K562 (cell line): ENCODE data around the gene BLOC1S3. TPM values are rescaled to one million over a fixed set of nuclear protein-coding genes. Genes with fewer than 3 reads are reported as not detected.

Source experiments
- CHD2 ChIP-seq: IDR thresholded peaks from 2 replicates; pipeline ENCODE4 v1.6.1; 2011; ENCODE audit warnings: low read depth, low read length
- ESRRA ChIP-seq: fragments of 450-650 bp; IDR thresholded peaks from 2 replicates; pipeline ENCODE4 v1.6.1; 2014; ENCODE audit warnings: low read depth, mild to moderate bottlenecking, moderate library complexity, borderline replicate concordance
- GABPA ChIP-seq: fragments of 200-800 bp; sonication (Bioruptor generic); conservative IDR thresholded peaks from 2 replicates; pipeline ENCODE4 v1.6.1; 2016; ENCODE audit warnings: low read depth, missing genetic modification characterization, missing compliant biosample characterization
- HMG20A ChIP-seq: fragments of 450-650 bp; formaldehyde crosslinking; conservative IDR thresholded peaks from 2 replicates; pipeline ENCODE4 v1.4.0; 2020; ENCODE audit warnings: mild to moderate bottlenecking, mixed read lengths
- HMGXB4 ChIP-seq: sonication (generic); formaldehyde crosslinking; IDR thresholded peaks from 2 replicates; pipeline ENCODE4 v1.8.1; 2023; ENCODE audit warnings: mild to moderate bottlenecking, missing genetic modification reagents
- HNRNPH1 ChIP-seq: fragments of 200-400 bp; formaldehyde crosslinking; optimal IDR thresholded peaks from 2 replicates; pipeline ENCODE3; 2017; ENCODE audit warnings: low read depth, mild to moderate bottlenecking, low read length, moderate library complexity
- HOXB6 ChIP-seq: fragments of 250-450 bp; sonication (Bioruptor Pico); IDR thresholded peaks from 2 replicates; pipeline ENCODE4 v1.5.1; 2022; ENCODE audit warnings: mild to moderate bottlenecking, borderline replicate concordance
- MEF2D ChIP-seq: conservative IDR thresholded peaks from 2 replicates; pipeline ENCODE4 v1.6.1; 2016; ENCODE audit warnings: low read depth, missing genetic modification characterization, missing compliant biosample characterization
- PBX2 ChIP-seq, 2 experiments: IDR thresholded peaks in 1 of 2; conservative IDR thresholded peaks in 1 of 2; 2 replicates each; pipeline ENCODE4 v1.6.1; 2016; ENCODE audit warnings: low read depth in 2 of 2, mild to moderate bottlenecking in 1 of 2, missing compliant biosample characterization in 1 of 2, missing genetic modification characterization in 1 of 2, moderate library complexity in 1 of 2
- POU5F1 ChIP-seq: fragments of 150-350 bp; IDR thresholded peaks from 2 replicates; pipeline ENCODE4 v1.6.1; 2014; ENCODE audit warnings: borderline replicate concordance, low read length, low read depth, mild to moderate bottlenecking; ENCODE audit not compliant: partially characterized antibody
- PTTG1 ChIP-seq: fragments of 450-650 bp; IDR thresholded peaks from 2 replicates; pipeline ENCODE4 v1.6.1; 2016; ENCODE audit warnings: low read depth, mild to moderate bottlenecking, missing genetic modification characterization, missing compliant biosample characterization
- SIX5 ChIP-seq, 2 experiments: IDR thresholded peaks; 2 replicates each; pipeline ENCODE4 v1.6.1; 2011; ENCODE audit warnings: low read length in 2 of 2, borderline replicate concordance in 1 of 2, low read depth in 1 of 2, mild to moderate bottlenecking in 1 of 2, moderate library complexity in 1 of 2; ENCODE audit not compliant: insufficient read depth in 1 of 2
- SMARCE1 ChIP-seq: fragments of 450-650 bp; IDR thresholded peaks from 2 replicates; pipeline ENCODE4 v1.7.1; 2016; ENCODE audit warnings: mild to moderate bottlenecking
- SRSF9 ChIP-seq: fragments of 200-400 bp; formaldehyde crosslinking; IDR thresholded peaks from 2 replicates; pipeline ENCODE4 v1.6.1; 2017; ENCODE audit warnings: low read depth, low read length, borderline replicate concordance
- SUPT5H ChIP-seq: fragments of 450-650 bp; IDR thresholded peaks from 2 replicates; pipeline ENCODE4 v1.6.1; 2016
- TAF9B ChIP-seq: fragments of 450-650 bp; IDR thresholded peaks from 2 replicates; pipeline ENCODE4 v1.6.1; 2018; ENCODE audit warnings: mild to moderate bottlenecking; ENCODE audit not compliant: partially characterized antibody
- ZNF79 ChIP-seq: fragments of 250-450 bp; sonication (Bioruptor Pico); IDR thresholded peaks from 2 replicates; pipeline ENCODE4 v1.4.0; 2020; ENCODE audit warnings: low read depth, mild to moderate bottlenecking, moderate library complexity
- polyA plus RNA-seq, 8 experiments: library from polyadenylated mRNA; depleted of rRNA in 4 of 8; stranded (reverse) in 5 of 8; unstranded in 3 of 8; fragments of >200 nt; fragmentation: Nextera tagmentation in 2 of 8; fragmentation: Illumina TruSeq in 1 of 8; extraction: Ambion mirVana in 2 of 8; extraction: Trizol in 1 of 8; gene quantifications; 2 replicates each; pipeline versions ENCODE4 v1.2.1 to v1.2.3, GENCODE V29; 2011 to 2014; ENCODE audit warnings: inconsistent platforms in 1 of 8, missing spikeins in 1 of 8
- total RNA-seq, 7 experiments: library from RNA; depleted of rRNA in 6 of 7; stranded (reverse); fragments of >200 nt in 6 of 7; fragmentation: Illumina TruSeq in 2 of 7; extraction: Trizol in 2 of 7; gene quantifications; 2 replicates each; pipeline versions ENCODE4 v1.2.1 to v1.2.3, GENCODE V29; 2011 to 2021; ENCODE audit warnings: low replicate concordance in 1 of 7
- TF ChIP-seq, protein P1 (sequence below): fragments of 450-650 bp; IDR thresholded peaks from 2 replicates; pipeline ENCODE4 v1.6.1; 2016; ENCODE audit warnings: borderline replicate concordance

The BLOC1S3 gene
- total and polyA plus RNA-seq, 9 of the 15 experiments (the other 6 are each of a cell fraction or from before 2014, with no cell fraction given) = 3.9 to 20.2 (median 10.4) TPM

DNA sequence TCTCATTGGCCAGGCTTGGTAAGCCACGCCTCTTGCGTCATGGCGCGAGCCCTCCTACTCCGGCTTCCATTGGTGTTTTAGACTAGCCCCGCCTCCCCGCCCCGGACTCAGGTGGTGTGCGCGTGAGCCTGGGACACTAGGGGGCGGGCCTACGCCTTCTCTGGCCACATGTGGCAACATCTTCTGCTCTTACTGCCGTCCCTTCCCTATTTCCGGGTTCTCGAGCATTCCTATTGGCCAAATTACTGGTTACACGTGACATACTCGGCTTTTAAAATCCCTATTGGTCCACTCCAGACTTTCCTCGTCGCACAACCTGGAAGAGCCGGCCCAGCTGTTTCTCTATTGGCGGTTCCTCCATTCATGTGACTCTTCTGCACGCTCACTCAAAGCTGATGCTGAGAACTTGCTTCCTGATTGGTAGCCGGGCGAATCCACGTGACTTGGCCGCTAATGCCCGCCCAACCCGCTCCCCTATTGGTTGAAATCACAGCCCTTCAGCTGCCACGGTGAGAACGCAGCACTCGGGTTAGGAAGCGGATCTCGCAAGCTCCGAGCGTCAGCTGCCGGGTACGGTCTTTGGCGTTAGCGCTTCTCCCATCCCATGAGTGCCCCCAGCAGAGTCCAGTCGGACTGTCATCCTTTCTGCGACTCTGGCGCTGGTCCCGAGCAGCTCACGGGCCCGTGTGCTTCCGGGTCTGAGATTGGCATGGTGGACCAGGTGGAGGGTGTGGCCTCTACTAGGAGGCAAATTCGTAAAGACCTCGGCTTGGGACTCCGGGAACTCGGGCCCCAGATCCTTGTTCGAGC is at the start of gene BLOC1S3 (continued):
- TF ChIP-seq ZNF79 (CRISPR knock-in tag) = no peak
- TF ChIP-seq HOXB6 (CRISPR knock-in tag) = no peak
- no peak for TF ChIP-seq MEF2D (tag)
- TF ChIP-seq SUPT5H = peak; percentile 72
- TF ChIP-seq SIX5 (IDR thresholded peaks at IDR 0.05; ENCODE audit: borderline replicate concordance in 1 of 2, insufficient read depth in 1 of 2, low read depth in 1 of 2, low read length in 2 of 2) = no peak
- TF ChIP-seq SMARCE1 = no peak
- TF ChIP-seq, protein P1, sequence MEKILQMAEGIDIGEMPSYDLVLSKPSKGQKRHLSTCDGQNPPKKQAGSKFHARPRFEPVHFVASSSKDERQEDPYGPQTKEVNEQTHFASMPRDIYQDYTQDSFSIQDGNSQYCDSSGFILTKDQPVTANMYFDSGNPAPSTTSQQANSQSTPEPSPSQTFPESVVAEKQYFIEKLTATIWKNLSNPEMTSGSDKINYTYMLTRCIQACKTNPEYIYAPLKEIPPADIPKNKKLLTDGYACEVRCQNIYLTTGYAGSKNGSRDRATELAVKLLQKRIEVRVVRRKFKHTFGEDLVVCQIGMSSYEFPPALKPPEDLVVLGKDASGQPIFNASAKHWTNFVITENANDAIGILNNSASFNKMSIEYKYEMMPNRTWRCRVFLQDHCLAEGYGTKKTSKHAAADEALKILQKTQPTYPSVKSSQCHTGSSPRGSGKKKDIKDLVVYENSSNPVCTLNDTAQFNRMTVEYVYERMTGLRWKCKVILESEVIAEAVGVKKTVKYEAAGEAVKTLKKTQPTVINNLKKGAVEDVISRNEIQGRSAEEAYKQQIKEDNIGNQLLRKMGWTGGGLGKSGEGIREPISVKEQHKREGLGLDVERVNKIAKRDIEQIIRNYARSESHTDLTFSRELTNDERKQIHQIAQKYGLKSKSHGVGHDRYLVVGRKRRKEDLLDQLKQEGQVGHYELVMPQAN = peak; percentile 98
- TF ChIP-seq POU5F1 = no peak
- peak; percentile 67 for TF ChIP-seq GABPA (tag)
- TF ChIP-seq PBX2 (CRISPR knock-in tag; IDR thresholded peaks at IDR 0.05; ENCODE audit: low read depth) = no peak; the same call in 1 of the 2 replicates
- TF ChIP-seq PBX2 (tag; conservative IDR thresholded peaks at IDR 0.05; ENCODE audit: low read depth) = peak; percentile 94
- peak; percentile 63 for TF ChIP-seq CHD2
- peak; percentile 60 for TF ChIP-seq ESRRA
- TF ChIP-seq PTTG1 = no peak
- no peak for TF ChIP-seq SRSF9
- TF ChIP-seq HNRNPH1 = no peak
- no peak for TF ChIP-seq HMGXB4 (CRISPR knock-in tag)
- TF ChIP-seq TAF9B = peak; percentile 8
- no peak for TF ChIP-seq HMG20A (CRISPR knock-in tag)
